SIG-M5 treated with dmso at 0.1 percent for 504 hours (cell line): ENCODE measurements around the gene C20orf96.
"Not testable (repeated sequence)": the region's sequence is repeated elsewhere in the genome, so short reads cannot be mapped to it uniquely, and the experiment has no call there.

Source experiments
- DNase-seq: peaks from one replicate; lab custom pipeline; 2025; ENCODE audit not compliant: unreplicated experiment; lab: John Stamatoyannopoulos, UW

Gene C20orf96

DNA sequence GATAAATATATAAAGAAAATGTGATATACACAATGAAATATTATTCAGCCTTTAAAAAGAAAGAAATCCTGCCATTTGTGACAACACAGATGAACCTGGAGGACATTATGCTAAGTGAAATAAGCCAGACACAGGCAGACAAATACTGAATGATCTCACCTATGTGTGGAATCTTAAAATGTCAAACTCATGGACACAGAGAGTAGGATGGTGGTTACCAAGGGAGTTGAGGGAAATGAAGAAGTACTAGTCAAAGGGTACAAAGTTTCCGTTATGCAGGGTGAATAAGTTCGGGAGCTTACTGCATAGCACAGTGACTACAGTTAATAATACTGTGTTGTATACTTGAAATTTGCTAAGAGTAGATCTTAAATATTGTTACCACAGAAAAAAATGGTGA is 47.6 kb downstream of the C20orf96 start:
- no peak for DNase-seq

DNA sequence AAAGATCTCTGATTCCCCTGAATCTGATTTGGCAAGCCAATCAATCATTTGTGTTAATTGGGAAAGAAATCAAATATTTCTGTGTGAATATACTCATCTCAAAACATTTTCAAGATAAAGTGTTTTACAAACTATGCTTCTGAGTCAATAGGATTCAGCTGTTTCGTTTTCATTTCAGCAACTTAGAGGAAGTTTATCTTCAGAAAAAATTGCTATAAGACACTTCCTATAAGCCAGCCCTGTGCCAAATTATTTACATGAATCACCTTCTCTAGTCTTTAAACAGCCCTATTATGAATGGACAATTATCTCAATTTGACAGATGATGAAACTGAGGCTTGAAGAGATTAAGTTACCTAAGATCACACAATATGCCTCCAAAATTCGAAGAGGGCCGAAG is 52.6 kb downstream of the C20orf96 start:
- DNase-seq: peak; percentile 35

DNA sequence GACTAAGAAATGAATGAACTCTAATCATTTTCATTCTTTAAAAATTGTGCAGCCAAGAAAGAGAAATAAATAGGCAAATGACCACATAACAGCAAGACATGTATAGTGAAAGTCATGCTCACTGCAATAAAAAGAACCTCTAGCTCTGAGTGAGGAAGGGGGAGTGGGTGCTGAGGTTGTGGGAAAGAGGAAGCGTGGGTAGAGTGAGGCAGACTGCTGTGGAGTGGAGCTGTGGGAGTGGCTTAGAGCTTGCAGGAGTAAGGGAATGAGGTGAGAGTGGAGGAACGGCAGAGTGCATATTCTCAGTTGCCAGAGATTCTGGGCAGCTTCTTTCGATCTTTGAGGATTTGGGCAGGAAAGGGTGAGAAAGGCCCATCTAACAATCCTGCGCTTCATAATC is 53.1 kb downstream of the C20orf96 start:
- peak; percentile 68 for DNase-seq

DNA sequence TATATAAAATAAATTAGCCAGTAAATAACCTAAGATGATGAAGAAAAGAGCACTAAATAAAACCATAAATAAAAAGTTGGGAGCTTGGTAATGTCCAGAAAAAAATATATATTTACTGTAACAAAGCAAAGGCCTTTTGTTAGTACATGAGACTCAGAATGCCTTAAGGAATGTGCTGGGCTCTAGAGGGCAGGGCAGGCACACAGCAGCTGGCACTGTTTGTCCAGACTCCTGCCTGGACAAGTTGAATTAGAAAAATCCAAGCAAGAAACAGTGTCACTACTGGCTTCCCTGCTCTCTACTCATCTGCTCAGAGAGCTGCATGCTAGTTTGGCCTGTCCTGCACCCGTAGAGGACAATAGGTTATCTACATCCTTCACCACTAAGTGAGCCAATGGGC is 54.7 kb downstream of the C20orf96 start:
- DNase-seq: no peak

DNA sequence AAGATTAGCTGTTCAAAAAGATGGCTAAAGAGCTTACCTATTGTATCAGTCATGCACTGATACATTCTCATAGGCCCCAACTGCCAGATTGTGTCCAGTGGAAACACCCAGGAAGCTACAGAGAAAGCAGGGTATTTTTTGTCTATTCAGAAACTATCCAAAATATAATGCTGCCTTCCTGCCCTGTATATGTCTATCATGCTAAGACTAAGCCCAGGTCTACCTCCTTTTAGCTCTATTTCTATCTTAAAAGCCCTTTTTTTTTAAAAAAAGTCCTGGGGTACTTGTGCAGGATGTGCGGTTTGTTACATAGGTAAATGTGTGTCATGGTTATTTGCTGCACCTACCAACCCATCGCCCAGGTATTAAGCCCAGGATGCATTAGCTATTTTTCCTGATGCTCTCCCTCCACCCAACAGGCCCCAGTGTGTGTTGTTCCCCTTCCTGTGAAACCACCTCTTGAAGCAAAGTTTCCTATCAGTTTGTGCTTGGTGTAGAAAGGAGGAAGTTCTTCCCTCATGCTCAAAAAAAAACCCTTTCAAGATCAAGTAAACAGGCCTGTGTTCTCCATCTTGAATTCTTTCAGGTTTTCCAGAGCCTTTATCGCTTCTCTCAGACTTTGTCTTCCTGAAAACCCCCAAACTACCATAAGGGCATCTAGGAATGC is 63.0 kb downstream of the C20orf96 start:
- DNase-seq: peak; percentile 45

DNA sequence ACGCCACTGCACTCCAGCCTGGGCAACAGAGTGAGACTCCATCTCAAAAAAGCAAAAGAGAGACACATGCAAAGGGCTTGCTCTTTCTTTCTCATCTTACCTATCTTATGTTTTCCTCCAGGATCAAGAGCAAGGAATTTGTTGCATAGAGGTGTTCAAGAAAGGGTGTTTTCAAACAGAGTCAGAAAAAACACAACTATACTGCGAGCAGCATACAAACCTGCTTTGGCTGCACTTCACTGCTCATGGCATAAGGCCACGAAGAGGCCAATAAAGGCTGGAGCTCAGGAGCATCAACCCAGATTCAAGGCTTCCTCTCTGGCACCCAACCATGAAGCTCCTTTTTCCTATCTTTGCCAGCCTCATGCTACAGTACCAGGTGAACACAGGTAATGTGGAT is 63.6 kb downstream of the C20orf96 start, which contains the start of gene DEFB129:
DEFB129 (plus strand) TSS at position 301 of the 400 bp plus-strand sequence; CDS start at position 332, 31 bp downstream.
- no peak for DNase-seq

DNA sequence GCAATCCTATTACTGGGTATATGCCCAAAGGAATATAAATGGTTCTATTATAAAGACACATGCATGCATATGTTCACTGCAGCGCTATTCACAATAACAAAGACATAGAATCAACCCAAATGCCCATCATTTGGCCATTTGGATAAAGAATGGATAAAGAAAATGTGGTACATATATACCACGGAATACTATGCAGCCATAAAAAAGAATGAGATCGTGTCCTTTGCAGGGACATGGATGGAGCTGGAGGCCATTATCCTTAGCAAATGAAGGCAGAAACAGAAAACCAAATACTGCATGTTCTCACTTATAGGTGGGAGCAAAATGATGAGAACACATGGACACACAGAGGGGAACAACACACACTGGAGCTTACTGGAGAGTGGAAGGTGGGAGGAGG is 64.7 kb downstream of the C20orf96 start:
- not testable (repeated sequence) for DNase-seq

DNA sequence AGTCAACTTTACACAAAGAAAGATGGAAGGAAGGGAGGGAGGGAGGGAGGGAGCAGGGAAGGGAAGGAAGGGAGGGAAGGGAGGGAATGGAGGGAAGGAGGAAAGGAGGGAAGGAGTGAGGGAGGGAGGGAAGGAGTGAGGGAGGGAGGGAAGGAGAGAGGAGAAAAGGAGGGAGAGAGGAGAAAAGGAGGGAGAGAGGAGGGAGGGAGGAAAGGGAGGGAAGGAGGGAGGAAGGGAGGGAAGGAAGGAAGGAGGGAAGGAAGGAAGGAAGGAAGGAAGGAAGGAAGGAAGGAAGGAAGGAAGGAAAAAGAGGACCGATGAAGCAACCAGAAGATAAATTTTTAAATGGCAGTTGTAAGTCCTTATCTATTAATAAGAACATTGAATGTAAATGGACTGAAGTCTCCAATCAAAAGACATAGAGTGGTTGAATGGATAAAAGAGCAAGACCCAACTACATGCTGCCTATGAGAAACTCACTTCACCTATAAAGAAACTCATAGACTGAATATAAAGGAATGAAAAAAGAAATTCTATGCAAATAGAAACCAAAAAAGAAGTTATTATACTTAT is 69.2 kb downstream of the C20orf96 start:
- DNase-seq: no peak
